Activated CD8-positive, alpha-beta memory T cell treated with anti-CD3 and anti-CD28 coated beads for 24 hours (primary cell): Measurements from ENCODE around the gene HJURP.
A peak's percentile ranks its signal among the peaks of the same experiment; 100 is the strongest.
"Not testable (repeated sequence)": the region's sequence is repeated elsewhere in the genome, so short reads cannot be mapped to it uniquely, and the experiment has no call there.

Experiments used
- DNase-seq: peaks from one replicate; pipeline ENCODE4 v3.0.0-alpha.2; 2020

Gene HJURP, protein sequence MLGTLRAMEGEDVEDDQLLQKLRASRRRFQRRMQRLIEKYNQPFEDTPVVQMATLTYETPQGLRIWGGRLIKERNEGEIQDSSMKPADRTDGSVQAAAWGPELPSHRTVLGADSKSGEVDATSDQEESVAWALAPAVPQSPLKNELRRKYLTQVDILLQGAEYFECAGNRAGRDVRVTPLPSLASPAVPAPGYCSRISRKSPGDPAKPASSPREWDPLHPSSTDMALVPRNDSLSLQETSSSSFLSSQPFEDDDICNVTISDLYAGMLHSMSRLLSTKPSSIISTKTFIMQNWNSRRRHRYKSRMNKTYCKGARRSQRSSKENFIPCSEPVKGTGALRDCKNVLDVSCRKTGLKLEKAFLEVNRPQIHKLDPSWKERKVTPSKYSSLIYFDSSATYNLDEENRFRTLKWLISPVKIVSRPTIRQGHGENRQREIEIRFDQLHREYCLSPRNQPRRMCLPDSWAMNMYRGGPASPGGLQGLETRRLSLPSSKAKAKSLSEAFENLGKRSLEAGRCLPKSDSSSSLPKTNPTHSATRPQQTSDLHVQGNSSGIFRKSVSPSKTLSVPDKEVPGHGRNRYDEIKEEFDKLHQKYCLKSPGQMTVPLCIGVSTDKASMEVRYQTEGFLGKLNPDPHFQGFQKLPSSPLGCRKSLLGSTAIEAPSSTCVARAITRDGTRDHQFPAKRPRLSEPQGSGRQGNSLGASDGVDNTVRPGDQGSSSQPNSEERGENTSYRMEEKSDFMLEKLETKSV

GRCh38 chr2:233854241-233854981 is at the start of gene HJURP:
TSS of gene HJURP (minus strand) at chr2:233854535. CDS start at chr2:233854500, 35 bp downstream.
- peak; percentile 93 for DNase-seq

- DNase-seq = no peak
Observed at GRCh38 chr2:233901884-233902283, 47.5 kb upstream of the HJURP start.

DNA sequence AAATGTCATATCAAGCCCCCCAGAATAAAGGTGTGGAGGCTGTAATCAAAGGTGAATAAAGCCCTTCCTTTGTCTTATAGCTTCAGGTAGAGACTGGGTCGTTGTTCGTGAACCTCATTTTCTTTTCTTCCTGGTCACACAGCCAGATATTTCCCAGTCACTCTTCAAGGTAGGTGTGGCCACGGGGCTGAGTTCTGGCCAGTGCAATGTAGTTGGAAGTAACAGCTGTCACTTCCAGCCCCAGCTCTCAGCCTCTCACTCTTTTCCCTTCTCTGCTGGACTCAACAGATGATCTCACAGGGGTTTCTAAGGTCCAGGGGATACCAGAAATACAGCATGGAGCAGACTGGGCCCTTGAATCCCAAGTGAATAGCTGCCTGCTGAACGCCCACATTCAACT is 47.0 kb upstream of the HJURP start:
- DNase-seq = no peak

GRCh38 chr2:233896253-233896652 is 41.9 kb upstream of the HJURP start:
- not testable (repeated sequence) for DNase-seq

DNA sequence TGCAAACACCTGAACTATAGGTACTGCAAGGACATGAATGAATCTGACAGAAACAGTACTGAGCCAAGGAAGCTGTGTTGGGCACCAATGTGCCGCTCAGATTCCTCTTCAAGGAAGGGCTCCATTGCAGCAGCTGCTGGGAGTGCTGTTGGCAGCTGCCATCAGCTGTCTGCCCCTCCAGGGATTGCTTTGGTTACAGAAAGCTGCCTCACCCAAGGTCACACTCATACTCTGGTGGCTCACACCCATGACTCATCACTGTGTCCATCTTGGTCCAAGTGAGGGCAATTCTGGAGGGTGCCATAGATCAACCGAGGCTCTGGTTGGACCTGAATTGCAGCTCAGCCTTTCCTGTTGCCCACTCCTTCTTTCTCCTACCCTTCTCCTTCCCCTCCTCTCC is 38.5 kb upstream of the HJURP start:
- no peak for DNase-seq

GRCh38 chr2:233882353-233882752 is 28.0 kb upstream of the HJURP start:
- no peak for DNase-seq

DNA sequence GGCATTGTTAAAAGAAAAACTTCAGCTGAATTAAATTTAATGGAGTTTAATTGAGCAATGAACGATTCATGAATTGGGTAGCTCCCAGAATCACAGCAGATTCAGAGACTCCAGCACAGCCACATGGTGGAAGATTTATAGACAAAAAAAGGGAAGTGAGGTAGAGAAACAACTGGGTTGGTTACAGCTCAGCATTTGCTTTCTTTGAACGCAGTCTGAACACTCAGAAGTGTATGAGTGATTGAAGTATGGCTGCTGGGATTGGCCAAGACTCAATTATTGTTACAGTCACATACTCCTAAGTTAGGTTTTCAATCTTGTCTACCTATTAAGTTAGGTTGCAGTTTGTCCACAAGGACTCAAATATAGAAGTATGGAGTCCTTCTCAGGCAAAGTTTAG is 17.8 kb upstream of the HJURP start:
- DNase-seq = not testable (repeated sequence)

- no peak for DNase-seq
Observed at GRCh38 chr2:233871432-233871831, 17.1 kb upstream of the HJURP start.

DNA sequence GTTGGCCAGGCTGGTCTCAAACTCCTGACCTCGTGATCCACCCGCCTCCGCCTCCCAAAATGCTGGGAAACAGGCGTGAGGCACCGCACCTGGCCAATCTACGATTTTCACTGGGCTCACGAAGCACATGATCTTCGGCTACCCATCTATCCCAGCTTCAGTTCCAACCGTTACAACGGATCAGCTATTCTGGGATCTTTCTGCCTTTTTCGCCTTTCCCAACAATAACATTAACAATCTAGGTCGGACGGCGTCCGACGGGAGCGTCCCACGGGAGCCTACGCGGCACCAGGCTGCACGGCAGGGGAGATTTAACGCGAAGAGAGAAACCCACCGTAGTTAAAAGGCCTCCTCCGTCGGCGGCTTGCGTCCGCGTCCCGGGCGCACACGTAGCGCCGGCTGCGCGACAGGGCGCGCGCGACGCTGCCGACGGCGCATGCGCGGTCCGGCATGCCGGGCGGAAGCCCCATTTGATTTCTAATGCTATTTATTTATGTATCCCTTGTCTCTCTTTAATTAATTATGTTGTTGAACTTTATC is 13.7 kb upstream of the HJURP start, which contains the start of gene MSL3B:
Gene MSL3B (minus strand): TSS at position 394 of the 540 bp plus-strand sequence.
- DNase-seq = peak; percentile 83

GRCh38 chr2:233866479-233866878 is 12.1 kb upstream of the HJURP start:
- DNase-seq = no peak

DNA sequence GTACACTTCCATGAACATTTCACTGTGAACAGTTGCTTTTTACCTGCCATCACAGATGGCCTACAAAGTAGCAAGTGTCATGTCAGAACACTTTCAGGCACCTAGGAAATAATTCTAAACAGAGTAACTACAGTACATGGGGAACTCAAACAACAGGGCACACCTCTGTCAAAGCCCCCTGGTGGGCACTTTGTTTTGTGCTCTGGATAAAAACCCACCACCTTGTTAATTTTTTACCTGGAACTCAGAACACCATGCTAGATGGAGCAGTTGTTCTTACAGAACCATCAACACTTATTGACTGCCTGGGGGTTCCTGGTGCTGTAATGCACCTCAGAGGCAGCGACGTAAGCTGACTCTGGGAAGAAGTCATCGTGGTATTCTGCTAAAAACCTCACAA is 11.5 kb upstream of the HJURP start:
- DNase-seq = no peak

DNA sequence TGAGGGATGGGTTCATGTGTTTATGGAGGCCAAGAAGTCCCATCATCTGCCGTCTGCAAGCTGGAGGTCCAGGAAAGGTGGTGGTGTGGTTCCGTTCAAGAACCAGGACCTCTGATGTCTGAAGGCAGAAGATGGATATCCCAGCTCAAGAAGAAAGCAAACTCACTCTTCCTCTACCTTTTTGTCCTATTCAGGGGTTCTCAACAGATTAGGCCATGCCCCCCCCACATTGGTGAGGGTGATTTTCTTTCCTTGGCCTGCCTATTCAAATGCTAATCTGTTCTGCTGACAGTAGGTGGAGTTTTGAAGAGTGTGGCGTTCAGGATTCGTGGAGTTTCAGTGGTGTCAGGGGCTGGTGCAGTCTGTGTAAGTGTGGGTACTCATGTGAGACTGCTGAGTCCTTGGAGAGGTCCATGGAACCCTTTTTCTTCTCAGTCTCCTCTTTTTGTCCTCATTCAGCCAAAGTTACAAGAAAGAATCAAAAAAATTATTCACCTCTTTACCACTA is 8.0 kb upstream of the HJURP start:
- DNase-seq = no peak

GRCh38 chr2:233858331-233858730 is 4.0 kb upstream of the HJURP start:
- no peak for DNase-seq

DNA sequence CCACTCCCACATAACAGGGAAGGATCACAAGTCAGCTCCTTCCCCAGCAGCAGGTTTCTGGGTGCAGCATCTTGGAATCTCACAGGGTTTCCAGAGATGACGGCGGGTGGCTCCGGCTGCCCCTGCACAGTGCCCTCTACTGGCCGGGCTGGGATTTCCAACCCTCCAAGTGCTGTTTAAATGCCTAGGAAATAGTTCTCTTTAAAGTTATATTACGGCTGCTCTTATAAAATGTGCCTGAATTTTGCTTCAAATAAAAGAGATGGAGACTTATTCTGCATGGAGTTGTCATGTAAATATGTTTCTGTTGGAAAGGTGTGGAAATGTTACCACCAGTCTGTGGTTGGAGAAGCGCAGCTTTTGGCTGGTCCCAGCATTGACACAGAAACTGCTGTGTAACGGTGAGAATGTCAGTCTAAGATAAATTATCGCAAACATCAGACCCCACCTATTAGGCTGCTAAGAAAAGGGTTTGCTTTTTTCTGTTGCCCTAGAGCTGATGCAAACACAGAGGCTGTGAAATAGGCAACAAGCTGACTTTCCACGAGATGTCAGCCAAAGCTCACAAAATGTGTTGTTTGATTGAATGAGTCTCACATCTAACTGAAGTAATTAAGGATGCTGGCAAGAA is 3.3 kb upstream of the HJURP start:
- peak; percentile 77 for DNase-seq

GRCh38 chr2:233856184-233856583 is 1.8 kb upstream of the HJURP start:
- DNase-seq = no peak

DNA sequence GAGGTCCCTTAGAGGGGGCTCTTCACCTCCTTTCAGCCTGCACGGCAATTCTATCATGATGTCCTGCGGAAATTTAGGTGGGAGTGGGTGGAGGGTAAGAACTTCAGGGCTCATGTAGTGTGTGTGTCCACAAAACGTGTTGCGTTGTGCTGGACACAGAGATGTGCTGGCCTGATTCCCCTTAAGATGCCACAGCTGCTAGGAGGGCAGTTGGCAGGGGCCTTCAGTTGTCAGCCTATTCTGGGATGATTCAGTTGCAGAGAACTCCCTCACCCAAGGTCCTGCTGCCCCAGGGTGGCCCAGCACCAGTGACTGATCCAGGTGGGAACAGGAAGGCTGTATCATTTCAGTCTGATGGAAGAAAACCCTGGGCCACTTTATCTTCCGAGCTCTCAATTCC is 1.0 kb upstream of the HJURP start:
- no peak for DNase-seq

DNA sequence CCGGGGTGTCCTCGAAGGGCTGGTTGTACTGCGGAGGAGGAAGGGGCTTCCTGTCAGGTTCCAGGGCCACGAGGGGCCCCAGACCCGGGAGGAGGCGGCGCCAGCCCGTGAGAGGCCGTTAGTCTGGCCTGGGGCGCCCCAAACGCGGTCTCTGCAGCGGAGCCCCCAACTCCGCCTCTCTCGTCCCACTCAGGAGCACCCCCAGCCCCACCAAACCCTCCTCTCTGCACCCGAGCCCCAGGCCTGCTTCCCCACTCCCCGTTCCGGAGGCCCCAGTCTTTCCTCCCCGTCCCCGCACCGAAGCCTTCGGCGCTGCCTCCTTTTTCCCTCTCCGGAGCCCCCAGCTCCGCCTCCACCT is 473 bp downstream of the HJURP start:
- no peak for DNase-seq

DNA sequence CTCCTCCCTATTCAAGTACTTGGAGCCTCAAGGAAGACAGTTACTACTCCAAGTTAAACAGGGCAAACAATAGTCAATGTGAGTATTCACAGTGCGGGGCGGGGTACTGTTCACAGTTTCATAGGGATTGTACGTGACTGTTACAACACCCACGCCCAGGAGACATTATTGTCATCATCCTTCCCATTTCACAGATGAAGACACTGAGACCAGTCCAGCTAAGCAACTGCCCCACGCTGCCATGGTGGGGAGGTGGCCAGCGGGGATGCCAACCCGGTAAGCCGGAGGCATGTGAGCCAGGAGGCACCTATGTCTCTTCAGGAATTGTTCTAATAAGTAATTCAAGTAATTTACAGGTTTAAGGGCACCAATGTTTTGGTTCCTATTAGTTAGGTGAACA is 982 bp downstream of the HJURP start:
- no peak for DNase-seq

DNA sequence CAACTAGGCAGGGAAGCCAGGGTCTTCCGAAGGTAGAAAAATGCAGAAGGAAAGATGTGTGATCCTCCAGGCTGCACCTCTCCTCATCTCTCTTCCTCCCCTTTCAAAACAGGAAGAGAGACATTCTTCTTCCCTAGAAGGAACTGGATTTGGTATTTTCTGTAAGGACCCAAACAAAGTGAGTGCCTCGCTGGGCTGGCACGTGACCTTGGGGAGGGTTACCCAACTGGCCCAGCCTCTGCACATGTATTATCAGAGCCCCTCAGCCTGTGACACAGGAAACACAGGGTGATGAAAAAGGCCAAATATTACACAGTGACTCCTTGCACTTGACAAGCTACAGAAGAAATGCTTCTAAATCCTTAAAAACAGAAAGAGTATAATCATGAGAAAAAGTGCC is 2.3 kb downstream of the HJURP start:
- no peak for DNase-seq

GRCh38 chr2:233851169-233851568 is 3.2 kb downstream of the HJURP start:
- no peak for DNase-seq

DNA sequence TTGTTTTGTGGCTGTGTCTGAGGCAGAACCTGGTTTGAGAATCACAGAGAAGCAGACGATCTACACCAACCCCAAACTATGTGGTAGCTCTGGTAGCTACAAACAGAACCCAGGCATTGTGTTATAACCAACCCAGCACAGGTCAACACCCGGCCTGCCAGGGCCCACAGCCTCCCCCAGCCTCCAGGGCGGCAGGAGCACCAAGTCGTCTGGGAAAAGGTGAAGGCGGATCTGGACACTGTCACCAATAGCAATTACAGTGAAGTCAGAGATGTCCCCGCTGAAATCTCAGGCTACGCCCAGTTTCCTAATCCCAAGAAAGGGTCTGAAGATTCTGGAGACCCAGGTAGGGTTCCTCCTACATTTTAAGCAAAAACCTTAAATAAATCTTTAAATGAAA is 3.6 kb downstream of the HJURP start:
- no peak for DNase-seq

GRCh38 chr2:233849607-233850271 is 4.6 kb downstream of the HJURP start:
- DNase-seq = no peak
